Keratinocyte (primary cell): ENCODE data around the gene STRADB. TPM values are rescaled to one million over a fixed set of nuclear protein-coding genes. Genes with fewer than 3 reads are reported as not detected.

ENCODE experiments used
- DNase-seq: peaks from one replicate; pipeline ENCODE4 v3.0.0-alpha.2; 2011; ENCODE audit warnings: low read depth, missing footprints, low spot score
- FAIRE-seq: peaks from 2 replicates; lab custom pipeline; 2011; peaks lifted over from hg19 to GRCh38; lab: Jason Lieb, UNC
- H2AFZ ChIP-seq: 2 replicates; pipeline ENCODE4 v1.6.0; 2012; ENCODE audit warnings: low read length, control low read depth, inconsistent platforms; ENCODE audit not compliant: control insufficient read depth
- H3K27ac ChIP-seq: 2 replicates; pipeline ENCODE4 v1.5.1; 2011; ENCODE audit warnings: low read length; ENCODE audit not compliant: control insufficient read depth, insufficient read depth
- H3K27me3 ChIP-seq: 3 replicates; pipeline ENCODE4 v1.6.0; 2011; ENCODE audit warnings: low read length; ENCODE audit not compliant: control insufficient read depth, insufficient read depth; ENCODE audit errors: extremely low read depth
- H3K36me3 ChIP-seq, 2 experiments: 2 replicates in 1 of 2; 3 replicates in 1 of 2; pipeline ENCODE4 v1.5.1; 2011; ENCODE audit warnings: low read length in 2 of 2, mild to moderate bottlenecking in 1 of 2; ENCODE audit not compliant: control insufficient read depth in 2 of 2, insufficient read depth in 2 of 2; ENCODE audit errors: extremely low read depth in 1 of 2
- H3K4me1 ChIP-seq: 3 replicates; pipeline ENCODE4 v1.5.1; 2011; ENCODE audit warnings: low read length; ENCODE audit not compliant: control insufficient read depth, insufficient read depth; ENCODE audit errors: extremely low read depth
- H3K4me2 ChIP-seq: 3 replicates; pipeline ENCODE4 v1.6.0; 2011; ENCODE audit warnings: low read depth, low read length; ENCODE audit not compliant: control insufficient read depth, insufficient read depth; ENCODE audit errors: extremely low read depth
- H3K4me3 ChIP-seq, 3 experiments: fragments of 200-600 bp in 1 of 3; sonication (generic) in 1 of 3; 2 replicates in 2 of 3; 3 replicates in 1 of 3; pipeline ENCODE4 v1.5.1; 2011 to 2016; ENCODE audit warnings: low read length in 3 of 3, mild to moderate bottlenecking in 3 of 3, control low read depth in 2 of 3, inconsistent platforms in 1 of 3, low read depth in 1 of 3, mixed read lengths in 1 of 3, mixed run types in 1 of 3, moderate library complexity in 1 of 3; ENCODE audit not compliant: control insufficient read depth in 2 of 3, insufficient read depth in 2 of 3; ENCODE audit errors: extremely low read depth in 1 of 3
- H3K79me2 ChIP-seq: 2 replicates; pipeline ENCODE4 v1.6.0; 2012; ENCODE audit warnings: low read length; ENCODE audit not compliant: control insufficient read depth, insufficient read depth
- H3K9ac ChIP-seq: 3 replicates; pipeline ENCODE4 v1.6.0; 2011; ENCODE audit warnings: low read length; ENCODE audit not compliant: control insufficient read depth, insufficient read depth; ENCODE audit errors: extremely low read depth
- H3K9me1 ChIP-seq: 3 replicates; pipeline ENCODE4 v1.6.0; 2011; ENCODE audit warnings: low read length; ENCODE audit not compliant: control insufficient read depth, insufficient read depth; ENCODE audit errors: extremely low read depth
- H3K9me3 ChIP-seq: 2 replicates; pipeline ENCODE4 v1.5.1; 2012; ENCODE audit warnings: low read depth, low read length; ENCODE audit not compliant: control insufficient read depth
- H4K20me1 ChIP-seq: 3 replicates; pipeline ENCODE4 v1.6.0; 2011; ENCODE audit warnings: low read length; ENCODE audit not compliant: control insufficient read depth, insufficient read depth; ENCODE audit errors: extremely low read depth
- EZH2 ChIP-seq: IDR thresholded peaks from one replicate; pipeline ENCODE4 v1.6.1; 2012; ENCODE audit warnings: inconsistent platforms, mild to moderate bottlenecking, low read length, moderate library complexity
- dilution Hi-C: fragments of 300-500 bp; cut with MboI; formaldehyde crosslinking; loops from one replicate; pipeline ENCODE4 v1.7.0; 2020; ENCODE audit warnings: low sequenced_read_pairs; ENCODE audit not compliant: extremely low pct_ligation_motif_present
- polyA plus RNA-seq, 5 experiments: library from polyadenylated mRNA; depleted of rRNA in 3 of 5; stranded (reverse) in 3 of 5; stranded (forward) in 1 of 5; unstranded in 1 of 5; fragments of >200 nt; gene quantifications; 1 replicate in 1 of 5; 2 replicates in 3 of 5; 3 replicates in 1 of 5; pipeline versions ENCODE4 v1.2.1 to v1.2.3, GENCODE V29; 2011 to 2012; ENCODE audit warnings: missing spikeins in 2 of 5, low read depth in 1 of 5, low replicate concordance in 1 of 5
- TF ChIP-seq, protein P1 (sequence below), 3 experiments: IDR thresholded peaks in 1 of 3; conservative IDR thresholded peaks in 1 of 3; optimal IDR thresholded peaks in 1 of 3; 2 replicates in 2 of 3; 3 replicates in 1 of 3; pipeline versions ENCODE3 to v1.5.1; 2011; ENCODE audit warnings: low read length in 3 of 3, mild to moderate bottlenecking in 3 of 3, moderate library complexity in 2 of 3, control low read depth in 1 of 3, inconsistent platforms in 1 of 3; ENCODE audit not compliant: insufficient read depth in 2 of 3; ENCODE audit errors: extremely low read depth in 1 of 3

The STRADB gene
- polyA plus RNA-seq, 1 donor (not counting 4 experiments of a cell fraction or from before 2014, with no cell fraction given): 14.6 TPM

- no peaks in the 10 kb centered on the region for H3K9me3 ChIP-seq
- dilution Hi-C loops: no loop called here
- H2AFZ ChIP-seq: no peak overlapping the region
- H3K27me3 ChIP-seq: no peaks in the 10 kb centered on the region
- no peak overlapping the region for H3K9ac ChIP-seq
- H3K9me1 ChIP-seq: no peaks in the 10 kb centered on the region
- H3K79me2 ChIP-seq: no peaks in the 10 kb centered on the region
- H3K36me3 ChIP-seq: no peaks in the 10 kb centered on the region
- peaks cover 2% of the 10 kb centered on the region for H3K4me1 ChIP-seq
- TF ChIP-seq EZH2: no peak
- TF ChIP-seq, protein P1, sequence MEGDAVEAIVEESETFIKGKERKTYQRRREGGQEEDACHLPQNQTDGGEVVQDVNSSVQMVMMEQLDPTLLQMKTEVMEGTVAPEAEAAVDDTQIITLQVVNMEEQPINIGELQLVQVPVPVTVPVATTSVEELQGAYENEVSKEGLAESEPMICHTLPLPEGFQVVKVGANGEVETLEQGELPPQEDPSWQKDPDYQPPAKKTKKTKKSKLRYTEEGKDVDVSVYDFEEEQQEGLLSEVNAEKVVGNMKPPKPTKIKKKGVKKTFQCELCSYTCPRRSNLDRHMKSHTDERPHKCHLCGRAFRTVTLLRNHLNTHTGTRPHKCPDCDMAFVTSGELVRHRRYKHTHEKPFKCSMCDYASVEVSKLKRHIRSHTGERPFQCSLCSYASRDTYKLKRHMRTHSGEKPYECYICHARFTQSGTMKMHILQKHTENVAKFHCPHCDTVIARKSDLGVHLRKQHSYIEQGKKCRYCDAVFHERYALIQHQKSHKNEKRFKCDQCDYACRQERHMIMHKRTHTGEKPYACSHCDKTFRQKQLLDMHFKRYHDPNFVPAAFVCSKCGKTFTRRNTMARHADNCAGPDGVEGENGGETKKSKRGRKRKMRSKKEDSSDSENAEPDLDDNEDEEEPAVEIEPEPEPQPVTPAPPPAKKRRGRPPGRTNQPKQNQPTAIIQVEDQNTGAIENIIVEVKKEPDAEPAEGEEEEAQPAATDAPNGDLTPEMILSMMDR (optimal IDR thresholded peaks at IDR 0.05 in 1 of 3, IDR thresholded peaks at IDR 0.05 in 1 of 3, conservative IDR thresholded peaks at IDR 0.05 in 1 of 3; ENCODE audit: extremely low read depth in 1 of 3, insufficient read depth in 2 of 3, low read length in 3 of 3): no peak
- DNase-seq (peak; percentile 13), FAIRE-seq (no peak)
- no peak overlapping the region for H3K27ac ChIP-seq
- no peak overlapping the region for H3K4me2 ChIP-seq
- no peak overlapping the region for H3K4me3 ChIP-seq
- no peaks in the 10 kb centered on the region for H4K20me1 ChIP-seq
Observed at GRCh38 chr2:201500534-201500933, 49.0 kb downstream of the STRADB start.

DNA sequence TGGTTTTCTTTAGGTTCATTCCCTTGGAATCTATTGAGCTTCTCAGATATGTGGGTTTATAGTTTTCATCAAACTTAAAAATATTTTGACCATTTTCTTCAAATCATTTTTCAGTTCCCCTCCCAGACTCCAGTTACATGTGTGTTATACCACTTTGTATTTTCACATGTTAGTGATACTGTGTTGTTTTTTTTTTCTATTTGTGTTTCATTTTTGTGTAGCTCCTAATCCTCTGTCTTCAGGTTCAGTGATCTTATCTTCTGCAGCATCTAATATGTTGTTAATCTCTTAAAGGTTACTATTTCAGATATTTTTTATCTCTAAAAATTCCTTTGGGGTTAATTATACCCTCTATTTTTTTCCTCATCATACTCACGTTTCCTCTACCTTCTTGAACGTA is 51.2 kb downstream of the STRADB start:
- dilution Hi-C loops: no loop called here
- no peak for TF ChIP-seq EZH2
- TF ChIP-seq, protein P1 (optimal IDR thresholded peaks at IDR 0.05 in 1 of 3, IDR thresholded peaks at IDR 0.05 in 1 of 3, conservative IDR thresholded peaks at IDR 0.05 in 1 of 3; ENCODE audit: extremely low read depth in 1 of 3, insufficient read depth in 2 of 3, low read length in 3 of 3): no peak

More for the DNA sequence above, 51.2 kb downstream of the STRADB start:
- Histone ChIP-seq H3K4me2 (no peak overlapping the region), H3K4me1 (peaks cover 2% of the 10 kb centered on the region), H3K79me2 (no peaks in the 10 kb centered on the region), H2AFZ (no peak overlapping the region), H3K27ac (no peak overlapping the region), H3K27me3 (no peaks in the 10 kb centered on the region), H3K9me3 (no peaks in the 10 kb centered on the region), H3K9me1 (no peaks in the 10 kb centered on the region), H4K20me1 (no peaks in the 10 kb centered on the region), H3K36me3 (no peaks in the 10 kb centered on the region), H3K4me3 (no peak overlapping the region), H3K9ac (no peak overlapping the region)
- FAIRE-seq (no peak), DNase-seq (no peak)
